GM12801 (cell line): ENCODE data around the gene DLG2.

Source experiments
- TF ChIP-seq, protein P1 (sequence below): IDR thresholded peaks from one replicate; pipeline ENCODE4 v1.5.1; 2011; ENCODE audit warnings: control low read depth; ENCODE audit not compliant: insufficient read length; ENCODE audit errors: extremely low read depth

The DLG2 gene

GRCh38 chr11:85590848-85591483, 36.2 kb downstream of the DLG2 start:
- TF ChIP-seq, protein P1, sequence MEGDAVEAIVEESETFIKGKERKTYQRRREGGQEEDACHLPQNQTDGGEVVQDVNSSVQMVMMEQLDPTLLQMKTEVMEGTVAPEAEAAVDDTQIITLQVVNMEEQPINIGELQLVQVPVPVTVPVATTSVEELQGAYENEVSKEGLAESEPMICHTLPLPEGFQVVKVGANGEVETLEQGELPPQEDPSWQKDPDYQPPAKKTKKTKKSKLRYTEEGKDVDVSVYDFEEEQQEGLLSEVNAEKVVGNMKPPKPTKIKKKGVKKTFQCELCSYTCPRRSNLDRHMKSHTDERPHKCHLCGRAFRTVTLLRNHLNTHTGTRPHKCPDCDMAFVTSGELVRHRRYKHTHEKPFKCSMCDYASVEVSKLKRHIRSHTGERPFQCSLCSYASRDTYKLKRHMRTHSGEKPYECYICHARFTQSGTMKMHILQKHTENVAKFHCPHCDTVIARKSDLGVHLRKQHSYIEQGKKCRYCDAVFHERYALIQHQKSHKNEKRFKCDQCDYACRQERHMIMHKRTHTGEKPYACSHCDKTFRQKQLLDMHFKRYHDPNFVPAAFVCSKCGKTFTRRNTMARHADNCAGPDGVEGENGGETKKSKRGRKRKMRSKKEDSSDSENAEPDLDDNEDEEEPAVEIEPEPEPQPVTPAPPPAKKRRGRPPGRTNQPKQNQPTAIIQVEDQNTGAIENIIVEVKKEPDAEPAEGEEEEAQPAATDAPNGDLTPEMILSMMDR, result no peak

GRCh38 chr11:85589373-85589772, 37.8 kb downstream of the DLG2 start:
- TF ChIP-seq, protein P1, result no peak

DNA sequence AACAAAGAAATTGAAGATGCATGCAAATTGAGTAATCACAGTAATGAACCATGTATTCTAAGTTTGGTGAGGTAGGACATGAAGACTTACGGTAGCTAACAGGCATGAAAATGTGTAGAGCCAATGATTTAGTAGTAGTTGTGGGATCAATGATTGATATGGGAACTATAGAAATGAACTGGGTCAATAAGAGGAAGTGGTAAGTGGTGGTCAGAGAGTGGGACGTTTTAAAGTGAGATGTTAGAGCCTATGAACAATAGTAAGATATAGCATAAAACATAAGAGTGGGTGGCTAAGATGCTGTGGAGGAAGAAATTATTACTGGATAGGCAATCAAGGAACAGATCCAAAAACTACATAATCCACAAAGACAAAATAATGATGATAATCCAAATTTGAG, 45.0 kb downstream of the DLG2 start:
- TF ChIP-seq, protein P1, result no peak

- TF ChIP-seq, protein P1, result no peak
These were observed 51.8 kb downstream of the DLG2 start for GRCh38 chr11:85575388-85575787.

DNA sequence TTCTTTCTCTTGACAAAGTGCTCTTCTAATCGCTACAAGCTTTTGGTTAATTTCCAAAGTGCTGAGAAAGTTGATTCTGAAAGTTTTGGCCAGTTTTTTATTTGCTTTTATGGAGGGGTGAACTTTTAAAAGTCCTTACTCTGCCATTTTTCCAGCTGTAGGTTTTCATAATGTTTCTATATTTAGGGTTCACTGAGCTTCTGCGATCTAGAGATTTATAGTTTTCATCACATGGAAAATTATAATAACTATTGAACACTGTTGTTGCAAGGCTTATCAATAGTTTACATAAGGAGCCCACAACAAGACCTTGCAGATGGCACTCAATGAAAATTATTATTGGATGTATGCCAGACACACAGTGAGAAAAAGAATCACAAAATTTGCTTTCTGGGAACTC, 55.1 kb downstream of the DLG2 start:
- TF ChIP-seq, protein P1, result no peak

DNA sequence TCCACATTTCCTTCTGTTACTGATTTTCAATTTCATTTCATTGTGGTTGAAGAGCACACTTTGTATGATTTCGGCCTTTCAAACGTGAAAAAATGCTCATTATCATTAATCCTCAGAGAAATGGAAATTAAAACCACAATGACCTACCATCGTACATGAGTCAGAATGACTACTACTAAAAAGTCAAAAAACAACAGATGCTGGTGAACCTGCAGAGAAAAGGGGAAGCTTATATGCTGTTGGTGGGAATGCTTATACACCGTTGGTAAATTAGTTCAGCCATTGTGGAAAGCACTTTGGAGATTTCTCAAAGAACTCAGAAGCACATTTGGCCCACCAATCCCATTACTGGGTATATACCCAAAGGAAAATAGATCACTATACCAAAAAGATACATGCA, 57.6 kb downstream of the DLG2 start:
- TF ChIP-seq, protein P1, result no peak

- TF ChIP-seq, protein P1, result no peak
These were observed 68.7 kb downstream of the DLG2 start for GRCh38 chr11:85558411-85558810.
